Occipital lobe (tissue), 2 donors: ENCODE measurements around the gene RABGAP1. TPM values are rescaled to one million over a fixed set of nuclear protein-coding genes. Genes with fewer than 3 reads are reported as not detected.

Experiments used
- DNase-seq: peaks from one replicate; lab custom pipeline; 2025; lab: John Stamatoyannopoulos, UW
- total RNA-seq: library from RNA; depleted of rRNA; stranded (reverse); fragments of >200 nt; gene quantifications from one replicate; pipeline ENCODE4 v1.2.3, GENCODE V29; 2014

The RABGAP1 gene
- total RNA-seq, 1 donor from 2014 or later, result 115 TPM

- no peak for DNase-seq
Measured at GRCh38 chr9:123007269-123007668, 66.4 kb downstream of the RABGAP1 start.

GRCh38 chr9:123008909-123009308 is 68.1 kb downstream of the RABGAP1 start:
- no peak for DNase-seq

- DNase-seq, result no peak
Measured at GRCh38 chr9:123011380-123011779, 70.6 kb downstream of the RABGAP1 start.

GRCh38 chr9:123011878-123012528 is 71.2 kb downstream of the RABGAP1 start:
- no peak for DNase-seq

- DNase-seq, result no peak
Measured at GRCh38 chr9:123016631-123017030, 75.8 kb downstream of the RABGAP1 start.

GRCh38 chr9:123020796-123021195 is 80.0 kb downstream of the RABGAP1 start:
- no peak for DNase-seq

GRCh38 chr9:123026425-123026824 is 85.6 kb downstream of the RABGAP1 start:
- no peak for DNase-seq

- DNase-seq, result no peak
Measured at GRCh38 chr9:123027517-123027916, 86.7 kb downstream of the RABGAP1 start.

GRCh38 chr9:123028136-123028535 is 87.3 kb downstream of the RABGAP1 start:
- DNase-seq, result no peak

- DNase-seq, result no peak
Measured at GRCh38 chr9:123028973-123029372, 88.2 kb downstream of the RABGAP1 start.

- no peak for DNase-seq
Measured at GRCh38 chr9:123031963-123032362, 91.1 kb downstream of the RABGAP1 start.

- no peak for DNase-seq
Measured at GRCh38 chr9:123033352-123033751, 92.5 kb downstream of the RABGAP1 start, which contains the start of gene GPR21. GPR21 (plus strand) TSS chr9:123033667; CDS start chr9:123034567, 900 bp downstream.

GRCh38 chr9:123033864-123034601 is 93.2 kb downstream of the RABGAP1 start:
- DNase-seq, result peak; percentile 45

GRCh38 chr9:123034881-123035510 is 94.2 kb downstream of the RABGAP1 start:
- no peak for DNase-seq

- DNase-seq, result no peak
Measured at GRCh38 chr9:123035791-123036190, 95.0 kb downstream of the RABGAP1 start.

GRCh38 chr9:123036893-123037545 is 96.2 kb downstream of the RABGAP1 start:
- DNase-seq, result no peak

GRCh38 chr9:123039617-123040219 is 98.9 kb downstream of the RABGAP1 start:
- no peak for DNase-seq

GRCh38 chr9:123040801-123041200 is 100.0 kb downstream of the RABGAP1 start:
- no peak for DNase-seq

GRCh38 chr9:123041489-123041888 is 100.7 kb downstream of the RABGAP1 start:
- no peak for DNase-seq

- DNase-seq, result no peak
Measured at GRCh38 chr9:123043081-123043939, 102.5 kb downstream of the RABGAP1 start.

GRCh38 chr9:123044586-123044985 is 103.8 kb downstream of the RABGAP1 start:
- DNase-seq, result no peak
